Measurements from ENCODE around the gene TNRC18.

TNRC18 gene

DNA sequence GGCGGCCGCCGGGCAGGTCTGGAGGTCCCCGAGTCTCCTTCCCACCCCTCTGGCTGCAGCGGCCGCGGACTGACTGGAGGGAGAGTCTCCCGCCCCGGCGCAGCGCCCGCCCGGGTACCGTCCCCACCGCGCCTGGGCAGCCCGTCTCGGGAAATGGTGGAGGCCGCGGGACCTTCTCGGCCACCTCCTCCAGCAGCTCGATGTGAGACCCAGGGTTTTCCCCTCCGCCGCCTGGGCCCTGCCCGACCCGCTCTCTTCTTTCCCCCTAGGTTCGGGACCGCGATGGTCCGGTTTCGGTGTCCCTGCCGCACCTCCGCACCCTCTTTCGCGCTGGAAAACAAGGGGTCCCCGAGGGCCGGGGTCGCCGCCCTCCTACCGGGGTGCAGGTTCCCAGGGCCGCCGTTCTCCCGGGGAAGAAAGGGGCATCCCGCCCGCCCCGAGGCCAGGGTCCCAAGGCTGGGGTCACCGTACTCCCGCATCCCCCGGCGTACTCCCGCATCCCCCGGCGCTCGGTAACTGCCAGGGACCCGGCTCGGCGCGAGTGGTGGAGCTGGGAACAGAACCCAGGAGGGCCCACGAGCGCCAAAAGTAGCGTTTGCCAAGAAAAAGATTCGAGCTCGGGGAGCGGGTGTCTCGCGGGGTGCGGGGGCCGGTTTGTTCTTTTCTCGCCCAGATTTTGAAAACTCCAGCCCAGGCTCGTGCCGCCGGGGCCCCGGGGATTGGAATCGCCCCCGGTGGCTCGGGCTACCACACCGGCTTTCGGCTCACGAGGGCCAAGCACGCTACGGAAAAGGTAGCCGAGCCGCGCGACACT lies 3.4 kb downstream of the TNRC18 start:
- TF ChIP-seq, protein P1, sequence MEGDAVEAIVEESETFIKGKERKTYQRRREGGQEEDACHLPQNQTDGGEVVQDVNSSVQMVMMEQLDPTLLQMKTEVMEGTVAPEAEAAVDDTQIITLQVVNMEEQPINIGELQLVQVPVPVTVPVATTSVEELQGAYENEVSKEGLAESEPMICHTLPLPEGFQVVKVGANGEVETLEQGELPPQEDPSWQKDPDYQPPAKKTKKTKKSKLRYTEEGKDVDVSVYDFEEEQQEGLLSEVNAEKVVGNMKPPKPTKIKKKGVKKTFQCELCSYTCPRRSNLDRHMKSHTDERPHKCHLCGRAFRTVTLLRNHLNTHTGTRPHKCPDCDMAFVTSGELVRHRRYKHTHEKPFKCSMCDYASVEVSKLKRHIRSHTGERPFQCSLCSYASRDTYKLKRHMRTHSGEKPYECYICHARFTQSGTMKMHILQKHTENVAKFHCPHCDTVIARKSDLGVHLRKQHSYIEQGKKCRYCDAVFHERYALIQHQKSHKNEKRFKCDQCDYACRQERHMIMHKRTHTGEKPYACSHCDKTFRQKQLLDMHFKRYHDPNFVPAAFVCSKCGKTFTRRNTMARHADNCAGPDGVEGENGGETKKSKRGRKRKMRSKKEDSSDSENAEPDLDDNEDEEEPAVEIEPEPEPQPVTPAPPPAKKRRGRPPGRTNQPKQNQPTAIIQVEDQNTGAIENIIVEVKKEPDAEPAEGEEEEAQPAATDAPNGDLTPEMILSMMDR (conservative IDR thresholded peaks at IDR 0.05; ENCODE audit: low read depth, low read length) = no peak
- no peaks in the 10 kb centered on the region for H3K36me3 ChIP-seq (ENCODE audit: insufficient read depth)
- no peak overlapping the region for H3K4me3 ChIP-seq (IDR thresholded peaks at IDR 0.05; ENCODE audit: insufficient read depth, low read depth, low read length)
- H4K20me1 ChIP-seq (ENCODE audit: insufficient read depth) = no peaks in the 10 kb centered on the region
- no peak overlapping the region for H3K9ac ChIP-seq
- H3K27me3 ChIP-seq (ENCODE audit: insufficient read depth, low read depth) = peaks cover 85% of the 10 kb centered on the region
- peak overlapping the region; percentile 78 for H3K4me2 ChIP-seq
- no peak overlapping the region for H2AFZ ChIP-seq (ENCODE audit: low read depth)
- H3K4me1 ChIP-seq (ENCODE audit: low read depth, poor library complexity, severe bottlenecking) = peaks cover 13% of the 10 kb centered on the region
- no peaks in the 10 kb centered on the region for H3K79me2 ChIP-seq (ENCODE audit: insufficient read depth, low read depth)
- H3K27ac ChIP-seq = no peak overlapping the region

DNA sequence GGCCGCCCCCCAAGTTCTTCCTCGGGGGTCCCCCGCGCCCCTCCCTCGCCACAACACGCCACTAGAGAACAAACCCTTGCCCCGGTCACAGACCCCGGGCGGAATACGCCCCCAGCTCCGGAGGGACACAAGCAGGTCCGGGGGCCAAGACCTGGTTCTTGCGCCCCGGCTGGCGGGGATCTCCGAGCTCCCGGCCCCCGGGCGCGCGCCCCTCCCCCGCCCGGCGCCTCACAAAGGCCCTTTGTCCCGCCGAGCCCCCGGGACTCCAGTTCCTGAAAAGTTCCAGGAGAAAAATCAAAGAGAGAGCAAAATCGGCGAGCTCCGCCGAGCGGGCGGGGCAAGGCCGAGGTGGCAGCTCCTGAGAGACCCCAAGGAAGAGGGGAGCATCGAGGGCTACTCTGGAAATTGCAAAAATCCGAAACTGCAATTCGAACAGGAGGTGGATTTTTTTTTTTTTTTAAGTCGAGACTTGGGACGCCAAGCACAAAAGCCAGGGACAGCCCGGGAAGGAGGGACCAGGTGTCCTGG lies 4.0 kb downstream of the TNRC18 start:
- Histone ChIP-seq H2AFZ (ENCODE audit: low read depth) (no peak overlapping the region), H3K36me3 (ENCODE audit: insufficient read depth) (no peaks in the 10 kb centered on the region), H3K27ac (no peak overlapping the region), H3K79me2 (ENCODE audit: insufficient read depth, low read depth) (no peaks in the 10 kb centered on the region), H4K20me1 (ENCODE audit: insufficient read depth) (no peaks in the 10 kb centered on the region), H3K4me1 (ENCODE audit: low read depth, poor library complexity, severe bottlenecking) (peaks cover 10% of the 10 kb centered on the region), H3K4me2 (no peak overlapping the region), H3K27me3 (ENCODE audit: insufficient read depth, low read depth) (peaks cover 82% of the 10 kb centered on the region), H3K4me3 (IDR thresholded peaks at IDR 0.05; ENCODE audit: insufficient read depth, low read depth, low read length) (no peak overlapping the region), H3K9ac (no peak overlapping the region)
- TF ChIP-seq, protein P1 (conservative IDR thresholded peaks at IDR 0.05; ENCODE audit: low read depth, low read length) = no peak

DNA sequence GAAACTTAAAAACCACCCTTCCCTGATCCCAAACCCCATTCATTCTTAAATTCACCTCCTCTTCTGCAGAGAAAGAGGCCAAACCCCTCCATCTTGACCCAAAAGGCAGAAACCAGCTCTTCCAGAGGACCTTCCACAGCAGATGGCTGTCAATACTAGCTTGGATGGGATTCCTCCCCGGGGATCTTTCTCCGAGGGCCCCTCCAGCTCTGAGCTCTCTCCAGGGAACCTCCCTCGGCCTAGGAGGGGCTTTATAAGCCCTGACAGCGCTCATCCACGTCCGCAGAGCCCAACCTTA lies 5.4 kb downstream of the TNRC18 start:
- H4K20me1 ChIP-seq (ENCODE audit: insufficient read depth) = no peaks in the 10 kb centered on the region
- TF ChIP-seq, protein P1 (conservative IDR thresholded peaks at IDR 0.05; ENCODE audit: low read depth, low read length) = no peak
- H3K27me3 ChIP-seq (ENCODE audit: insufficient read depth, low read depth) = peaks cover 81% of the 10 kb centered on the region
- H3K79me2 ChIP-seq (ENCODE audit: insufficient read depth, low read depth) = no peaks in the 10 kb centered on the region
- H3K9ac ChIP-seq = no peak overlapping the region
- no peak overlapping the region for H3K4me3 ChIP-seq (IDR thresholded peaks at IDR 0.05; ENCODE audit: insufficient read depth, low read depth, low read length)
- H2AFZ ChIP-seq (ENCODE audit: low read depth) = no peak overlapping the region
- peaks cover 6% of the 10 kb centered on the region for H3K4me1 ChIP-seq (ENCODE audit: low read depth, poor library complexity, severe bottlenecking)
- no peaks in the 10 kb centered on the region for H3K36me3 ChIP-seq (ENCODE audit: insufficient read depth)
- H3K4me2 ChIP-seq = no peak overlapping the region
- H3K27ac ChIP-seq = no peak overlapping the region

DNA sequence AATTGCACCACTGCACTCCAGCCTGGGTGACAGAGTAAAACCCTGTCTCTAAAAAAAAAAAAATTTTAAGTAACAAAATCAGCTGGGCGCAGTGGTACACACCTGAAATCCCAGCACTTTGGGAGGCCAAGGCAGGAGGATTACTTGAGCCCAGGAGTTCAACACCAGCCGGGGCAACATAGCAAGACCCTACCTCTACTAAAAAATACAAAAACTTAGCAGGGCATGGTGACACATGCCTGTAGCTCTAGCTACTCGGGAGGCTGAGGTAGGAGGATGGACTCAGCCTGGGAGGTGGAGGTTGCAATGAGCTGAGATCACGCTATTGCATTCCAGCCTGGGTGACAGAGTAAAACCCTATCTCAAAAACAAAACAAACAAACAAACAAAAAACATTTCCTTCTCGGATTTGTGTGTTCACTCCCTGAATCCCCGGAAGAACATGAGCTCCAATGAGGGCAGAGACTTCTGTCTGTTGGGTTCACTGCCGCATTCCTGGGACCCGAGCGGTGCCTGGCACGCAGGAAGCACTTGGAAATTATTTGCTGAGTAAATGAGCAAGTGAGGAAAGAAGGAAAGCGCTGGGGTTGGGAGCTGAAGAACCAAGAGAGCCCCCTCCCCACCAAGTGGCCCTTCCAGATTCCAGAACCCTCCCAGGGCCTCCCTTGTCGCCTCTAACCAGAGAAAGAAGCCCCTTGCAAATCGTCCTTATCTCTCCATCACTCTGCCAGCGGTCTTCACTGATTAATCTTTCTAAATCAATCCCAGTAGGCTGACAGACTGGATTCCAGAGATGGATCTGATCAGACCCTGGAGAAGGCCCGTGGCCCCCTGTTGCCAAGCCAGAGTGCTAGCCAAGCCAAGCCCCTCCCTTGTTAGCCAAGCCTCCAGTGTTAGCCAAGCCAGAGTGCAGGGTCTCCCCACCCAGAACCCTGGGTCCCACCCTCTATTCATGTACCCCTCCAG lies 6.2 kb downstream of the TNRC18 start:
- no peak overlapping the region for H2AFZ ChIP-seq (ENCODE audit: low read depth)
- no peak overlapping the region for H3K4me2 ChIP-seq
- H3K27ac ChIP-seq = no peak overlapping the region
- H3K4me1 ChIP-seq (ENCODE audit: low read depth, poor library complexity, severe bottlenecking) = peaks cover 6% of the 10 kb centered on the region
- H3K36me3 ChIP-seq (ENCODE audit: insufficient read depth) = no peaks in the 10 kb centered on the region
- H4K20me1 ChIP-seq (ENCODE audit: insufficient read depth) = no peaks in the 10 kb centered on the region
- H3K79me2 ChIP-seq (ENCODE audit: insufficient read depth, low read depth) = no peaks in the 10 kb centered on the region
- TF ChIP-seq, protein P1 (conservative IDR thresholded peaks at IDR 0.05; ENCODE audit: low read depth, low read length) = no peak
- H3K4me3 ChIP-seq (IDR thresholded peaks at IDR 0.05; ENCODE audit: insufficient read depth, low read depth, low read length) = no peak overlapping the region
- no peak overlapping the region for H3K9ac ChIP-seq
- peaks cover 75% of the 10 kb centered on the region for H3K27me3 ChIP-seq (ENCODE audit: insufficient read depth, low read depth)

Data from KMS-11 (cell line).